NCI-H510A (cell line): ENCODE results near the gene MRPL45.
A peak's percentile ranks its signal among the peaks of the same experiment; 100 is the strongest.

Source experiments
- DNase-seq: peaks from one replicate; lab custom pipeline; 2025; lab: John Stamatoyannopoulos, UW

Gene MRPL45

GRCh38 chr17:38349097-38349730, 52.2 kb downstream of the MRPL45 start:
- DNase-seq, result peak; percentile 77

- no peak for DNase-seq
Measured at GRCh38 chr17:38350035-38350434, 53.1 kb downstream of the MRPL45 start.

- peak; percentile 97 for DNase-seq
Measured at GRCh38 chr17:38351412-38352222, 54.6 kb downstream of the MRPL45 start, which contains the start of gene SOCS7. Gene SOCS7 (plus strand): TSS chr17:38351844. CDS start chr17:38352053, 209 bp downstream.

- DNase-seq, result peak; percentile 38
Measured at GRCh38 chr17:38352245-38353085, 55.5 kb downstream of the MRPL45 start.

GRCh38 chr17:38353086-38353604, 56.2 kb downstream of the MRPL45 start:
- no peak for DNase-seq

- DNase-seq, result no peak
Measured at GRCh38 chr17:38353668-38354067, 56.7 kb downstream of the MRPL45 start.

GRCh38 chr17:38354466-38354865, 57.5 kb downstream of the MRPL45 start:
- no peak for DNase-seq

- DNase-seq, result no peak
Measured at GRCh38 chr17:38355251-38355650, 58.3 kb downstream of the MRPL45 start.

GRCh38 chr17:38357486-38358123, 60.6 kb downstream of the MRPL45 start:
- DNase-seq, result no peak

- no peak for DNase-seq
Measured at GRCh38 chr17:38358586-38359513, 61.9 kb downstream of the MRPL45 start.

GRCh38 chr17:38361694-38362465, 64.9 kb downstream of the MRPL45 start:
- DNase-seq, result no peak

GRCh38 chr17:38363016-38363415, 66.0 kb downstream of the MRPL45 start:
- DNase-seq, result no peak

- DNase-seq, result no peak
Measured at GRCh38 chr17:38364741-38365140, 67.8 kb downstream of the MRPL45 start.

GRCh38 chr17:38369124-38369886, 72.3 kb downstream of the MRPL45 start:
- no peak for DNase-seq
